ENCODE results near the gene CCDC194. TPM values are rescaled to one million over a fixed set of nuclear protein-coding genes. Genes with fewer than 3 reads are reported as not detected.

CCDC194 gene
- total RNA-seq, 1 experiment from 2014 or later: not detected

DNA sequence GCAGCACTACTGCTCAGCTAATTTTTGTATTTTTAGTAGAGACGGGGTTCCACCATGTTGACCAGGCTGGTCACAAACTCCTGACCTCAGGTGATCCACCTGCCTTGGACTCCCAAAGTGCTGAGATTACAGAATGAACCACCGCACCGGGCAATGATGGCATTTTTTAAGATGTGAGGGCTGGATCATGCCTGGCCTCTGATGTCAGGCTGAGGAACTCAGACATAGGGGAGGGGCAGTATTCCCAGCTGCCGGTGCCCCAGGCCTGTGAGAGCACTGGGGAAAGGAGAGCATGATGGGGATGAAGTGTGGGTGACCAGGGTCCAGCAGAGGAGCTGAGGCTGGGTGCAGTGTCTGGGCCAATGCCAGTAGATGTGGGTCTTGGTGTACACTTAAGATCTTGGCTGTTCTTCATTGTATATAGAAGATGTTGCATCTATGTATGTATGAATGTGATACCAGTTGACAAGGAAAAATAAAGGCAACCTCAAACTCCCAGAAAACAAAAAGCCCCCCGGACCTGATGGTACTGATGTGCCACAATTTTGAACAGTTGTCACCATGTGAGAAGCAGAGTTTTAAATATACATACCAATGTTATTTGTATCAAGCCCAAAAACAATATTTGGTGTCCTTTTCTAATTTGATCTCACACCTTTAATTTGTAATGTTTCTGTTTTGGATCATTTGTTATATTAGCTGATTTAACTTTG lies 13.4 kb downstream of the CCDC194 start:
- no peak overlapping the region for H3K4me3 ChIP-seq (replicated peaks in 1 of 2; ENCODE audit: low read depth in 1 of 2, low read length in 2 of 2)

DNA sequence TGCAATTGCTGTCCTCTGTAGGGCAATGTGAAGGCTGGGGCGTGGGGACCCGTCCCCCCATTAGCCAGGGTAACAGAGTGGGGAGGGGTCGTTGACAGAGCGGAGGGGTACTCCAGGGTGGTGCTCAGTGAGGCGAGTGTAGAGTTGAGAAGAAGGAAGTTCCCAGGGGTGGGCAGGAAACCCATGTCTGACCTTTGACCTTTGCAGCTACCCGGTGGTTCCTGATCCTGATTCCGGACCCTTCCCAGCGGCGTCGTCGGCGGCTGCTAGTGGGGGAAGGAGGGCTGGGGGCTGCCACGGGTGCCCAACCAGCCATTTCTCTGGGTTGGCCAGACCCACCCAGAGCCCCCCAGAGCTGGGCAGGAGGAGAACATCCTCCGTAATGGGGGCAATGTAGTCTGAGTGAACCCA lies 14.8 kb downstream of the CCDC194 start:
- no peak overlapping the region for H3K4me2 ChIP-seq (ENCODE audit: low read length)
- ChIA-PET CTCF (no interaction called here), POLR2A (no interaction called here), RAD21 (ENCODE audit: low non-redundant PET in 1 of 2, low total read pairs in 2 of 2, uncharacterized antibody in 2 of 2, unreplicated experiment in 2 of 2) (no interaction called here)
- no peaks in the 10 kb centered on the region for H4K20me1 ChIP-seq (ENCODE audit: insufficient read depth)
- no peak overlapping the region for H3K9ac ChIP-seq (ENCODE audit: low read length)
- no peaks in the 10 kb centered on the region for H3K79me2 ChIP-seq (ENCODE audit: insufficient read depth, low read length)
- H3K27ac ChIP-seq (ENCODE audit: low read depth, low read length): no peak overlapping the region
- BruUV-seq (replicated peaks): no TSS peak
- TF ChIP-seq, protein P1, sequence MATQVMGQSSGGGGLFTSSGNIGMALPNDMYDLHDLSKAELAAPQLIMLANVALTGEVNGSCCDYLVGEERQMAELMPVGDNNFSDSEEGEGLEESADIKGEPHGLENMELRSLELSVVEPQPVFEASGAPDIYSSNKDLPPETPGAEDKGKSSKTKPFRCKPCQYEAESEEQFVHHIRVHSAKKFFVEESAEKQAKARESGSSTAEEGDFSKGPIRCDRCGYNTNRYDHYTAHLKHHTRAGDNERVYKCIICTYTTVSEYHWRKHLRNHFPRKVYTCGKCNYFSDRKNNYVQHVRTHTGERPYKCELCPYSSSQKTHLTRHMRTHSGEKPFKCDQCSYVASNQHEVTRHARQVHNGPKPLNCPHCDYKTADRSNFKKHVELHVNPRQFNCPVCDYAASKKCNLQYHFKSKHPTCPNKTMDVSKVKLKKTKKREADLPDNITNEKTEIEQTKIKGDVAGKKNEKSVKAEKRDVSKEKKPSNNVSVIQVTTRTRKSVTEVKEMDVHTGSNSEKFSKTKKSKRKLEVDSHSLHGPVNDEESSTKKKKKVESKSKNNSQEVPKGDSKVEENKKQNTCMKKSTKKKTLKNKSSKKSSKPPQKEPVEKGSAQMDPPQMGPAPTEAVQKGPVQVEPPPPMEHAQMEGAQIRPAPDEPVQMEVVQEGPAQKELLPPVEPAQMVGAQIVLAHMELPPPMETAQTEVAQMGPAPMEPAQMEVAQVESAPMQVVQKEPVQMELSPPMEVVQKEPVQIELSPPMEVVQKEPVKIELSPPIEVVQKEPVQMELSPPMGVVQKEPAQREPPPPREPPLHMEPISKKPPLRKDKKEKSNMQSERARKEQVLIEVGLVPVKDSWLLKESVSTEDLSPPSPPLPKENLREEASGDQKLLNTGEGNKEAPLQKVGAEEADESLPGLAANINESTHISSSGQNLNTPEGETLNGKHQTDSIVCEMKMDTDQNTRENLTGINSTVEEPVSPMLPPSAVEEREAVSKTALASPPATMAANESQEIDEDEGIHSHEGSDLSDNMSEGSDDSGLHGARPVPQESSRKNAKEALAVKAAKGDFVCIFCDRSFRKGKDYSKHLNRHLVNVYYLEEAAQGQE (IDR thresholded peaks at IDR 0.05; ENCODE audit: low read depth): no peak
- TF ChIP-seq EZH2phosphoT487 (IDR thresholded peaks at IDR 0.05; ENCODE audit: borderline replicate concordance) (no peak), CEBPB (IDR thresholded peaks at IDR 0.05; ENCODE audit: low read depth) (no peak), YY1 (IDR thresholded peaks at IDR 0.05; ENCODE audit: extremely low read depth, insufficient replicate concordance, low read depth, low read length) (no peak), ELF1 (IDR thresholded peaks at IDR 0.05; ENCODE audit: borderline replicate concordance, low read depth) (no peak), ZFX (IDR thresholded peaks at IDR 0.05) (no peak), EGR1 (IDR thresholded peaks at IDR 0.05; ENCODE audit: low read depth) (no peak), TCF7L2 (IDR thresholded peaks at IDR 0.05; ENCODE audit: borderline replicate concordance, extremely low read depth, insufficient read depth, insufficient read length) (no peak), FOSL1 (IDR thresholded peaks at IDR 0.05; ENCODE audit: low read depth) (no peak), POLR2A (IDR thresholded peaks at IDR 0.05; ENCODE audit: borderline replicate concordance, extremely low read depth, insufficient read depth, insufficient read length) (no peak), RAD21 (IDR thresholded peaks at IDR 0.05; ENCODE audit: low read depth) (no peak), CBX3 (IDR thresholded peaks at IDR 0.05; ENCODE audit: low read depth) (no peak), JUND (IDR thresholded peaks at IDR 0.05) (no peak), SIN3A (IDR thresholded peaks at IDR 0.05; ENCODE audit: low read depth) (no peak), SRF (IDR thresholded peaks at IDR 0.05; ENCODE audit: low read depth) (no peak)
- TF ChIP-seq, protein P2, sequence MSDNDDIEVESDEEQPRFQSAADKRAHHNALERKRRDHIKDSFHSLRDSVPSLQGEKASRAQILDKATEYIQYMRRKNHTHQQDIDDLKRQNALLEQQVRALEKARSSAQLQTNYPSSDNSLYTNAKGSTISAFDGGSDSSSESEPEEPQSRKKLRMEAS (IDR thresholded peaks at IDR 0.05): no peak
- intact Hi-C loops (cut with micrococcal nuclease): no loop called here
- H3K4me1 ChIP-seq (ENCODE audit: control insufficient read depth in 1 of 2, insufficient read depth in 2 of 2, low read length in 2 of 2): peaks cover 20 to 21% of the 10 kb centered on the region in 2 experiments
- H3K9me2 ChIP-seq (ENCODE audit: insufficient read depth): no peaks in the 10 kb centered on the region
- no peaks in the 10 kb centered on the region for H3K36me3 ChIP-seq (ENCODE audit: control insufficient read depth in 1 of 2, insufficient read depth in 2 of 2, low read length in 2 of 2)
- H3K9me3 ChIP-seq (ENCODE audit: control insufficient read depth in 1 of 2, insufficient read depth in 1 of 2, low read depth in 1 of 2, low read length in 2 of 2): no peaks in the 10 kb centered on the region
- ATAC-seq (no peak), DNase-seq (ENCODE audit: low read depth, low spot score) (no peak)
- H2AFZ ChIP-seq (ENCODE audit: low read depth, low read length, poor library complexity, severe bottlenecking): no peak overlapping the region
- H3K4me3 ChIP-seq (replicated peaks in 1 of 2; ENCODE audit: low read depth in 1 of 2, low read length in 2 of 2): no peak overlapping the region
- no peaks in the 10 kb centered on the region for H3K27me3 ChIP-seq (ENCODE audit: insufficient read depth, low read length)

More for the DNA sequence above, 13.4 kb downstream of the CCDC194 start:
- H3K27ac ChIP-seq (ENCODE audit: low read depth, low read length): no peak overlapping the region
- H4K20me1 ChIP-seq (ENCODE audit: insufficient read depth): no peaks in the 10 kb centered on the region
- no TSS peak for BruUV-seq (replicated peaks)
- CTCF ChIA-PET: no interaction called here
- no peaks in the 10 kb centered on the region for H3K9me3 ChIP-seq (ENCODE audit: control insufficient read depth in 1 of 2, insufficient read depth in 1 of 2, low read depth in 1 of 2, low read length in 2 of 2)
- no peak overlapping the region for H3K4me2 ChIP-seq (ENCODE audit: low read length)
- H3K9ac ChIP-seq (ENCODE audit: low read length): no peak overlapping the region
- H3K9me2 ChIP-seq (ENCODE audit: insufficient read depth): no peaks in the 10 kb centered on the region
- POLR2A ChIA-PET: interaction anchor here (0.6 to 0.7 kb wide), 2 partner anchors 49 to 101 kb away, joined by 3 to 4 read pairs; no protein-coding TSS in a partner anchor
- RAD21 ChIA-PET (ENCODE audit: low non-redundant PET in 1 of 2, low total read pairs in 2 of 2, uncharacterized antibody in 2 of 2, unreplicated experiment in 2 of 2): interaction anchor here in 1 of 2 experiments (0.6 kb wide), 1 partner anchor 22 kb away, joined by 11 read pairs; no protein-coding TSS in a partner anchor
- no peaks in the 10 kb centered on the region for H3K36me3 ChIP-seq (ENCODE audit: control insufficient read depth in 1 of 2, insufficient read depth in 2 of 2, low read length in 2 of 2)
- no peak for DNase-seq (ENCODE audit: low read depth, low spot score)
- no peak overlapping the region for H2AFZ ChIP-seq (ENCODE audit: low read depth, low read length, poor library complexity, severe bottlenecking)
- intact Hi-C loops (cut with micrococcal nuclease): no loop called here
- no peak for ATAC-seq
- H3K4me1 ChIP-seq (ENCODE audit: control insufficient read depth in 1 of 2, insufficient read depth in 2 of 2, low read length in 2 of 2): peaks cover 19 to 22% of the 10 kb centered on the region in 2 experiments
- H3K27me3 ChIP-seq (ENCODE audit: insufficient read depth, low read length): no peaks in the 10 kb centered on the region
- no peaks in the 10 kb centered on the region for H3K79me2 ChIP-seq (ENCODE audit: insufficient read depth, low read length)
- no peak for TF ChIP-seq POLR2A (IDR thresholded peaks at IDR 0.05; ENCODE audit: borderline replicate concordance, extremely low read depth, insufficient read depth, insufficient read length)
- TF ChIP-seq, protein P3, sequence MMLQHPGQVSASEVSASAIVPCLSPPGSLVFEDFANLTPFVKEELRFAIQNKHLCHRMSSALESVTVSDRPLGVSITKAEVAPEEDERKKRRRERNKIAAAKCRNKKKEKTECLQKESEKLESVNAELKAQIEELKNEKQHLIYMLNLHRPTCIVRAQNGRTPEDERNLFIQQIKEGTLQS (IDR thresholded peaks at IDR 0.05): no peak

All from HCT116 (cell line).